GM20000 (cell line): ENCODE measurements around the gene MAGI2.

Experiments
- DNase-seq: peaks from one replicate; pipeline ENCODE4 v3.0.0; 2012; ENCODE audit warnings: low spot score
- CTCF ChIP-seq: IDR thresholded peaks from 2 replicates; pipeline ENCODE4 v1.5.1; 2012; ENCODE audit warnings: mild to moderate bottlenecking, control low read depth; ENCODE audit errors: extremely low read depth, missing control alignments

The MAGI2 gene

GRCh38 chr7:79009647-79010046 lies 443.8 kb downstream of the MAGI2 start:
- no peak for TF ChIP-seq CTCF
- no peak for DNase-seq

- DNase-seq = no peak
- no peak for TF ChIP-seq CTCF
Observed at GRCh38 chr7:79008786-79009185, 444.7 kb downstream of the MAGI2 start.

GRCh38 chr7:78996013-78996412 lies 457.5 kb downstream of the MAGI2 start:
- no peak for DNase-seq
- no peak for TF ChIP-seq CTCF

- no peak for TF ChIP-seq CTCF
- no peak for DNase-seq
Observed at GRCh38 chr7:78993341-78993740, 460.1 kb downstream of the MAGI2 start.

GRCh38 chr7:78985509-78985908 lies 468.0 kb downstream of the MAGI2 start:
- no peak for TF ChIP-seq CTCF
- DNase-seq = no peak

GRCh38 chr7:78983483-78983882 lies 470.0 kb downstream of the MAGI2 start:
- TF ChIP-seq CTCF = no peak
- no peak for DNase-seq

GRCh38 chr7:78970440-78970916 lies 483.0 kb downstream of the MAGI2 start:
- DNase-seq = no peak
- TF ChIP-seq CTCF = no peak
